IgD-negative memory B cell (primary cell): Measurements from ENCODE around the gene ARVCF. TPM values are rescaled to one million over a fixed set of nuclear protein-coding genes. Genes with fewer than 3 reads are reported as not detected.

ENCODE experiments used
- H3K27ac Mint-ChIP-seq, 3 donors: one replicate each; pipeline ENCODE4 v1.8.0; 2020 to 2022; ENCODE audit warnings: mild to moderate bottlenecking in 3 of 3, mixed read lengths in 3 of 3, moderate library complexity in 1 of 3
- H3K27me3 Mint-ChIP-seq: one replicate; pipeline ENCODE4 v1.8.0; 2021; ENCODE audit warnings: mixed read lengths
- H3K36me3 Mint-ChIP-seq: one replicate; pipeline ENCODE4 v1.8.0; 2020; ENCODE audit warnings: mild to moderate bottlenecking, mixed read lengths
- H3K4me1 Mint-ChIP-seq, 3 donors: one replicate each; pipeline ENCODE4 v1.8.0; 2020 to 2022; ENCODE audit warnings: mixed read lengths in 3 of 3, mild to moderate bottlenecking in 1 of 3
- H3K4me3 Mint-ChIP-seq, 4 donors: one replicate each; pipeline ENCODE4 v1.8.0; 2020 to 2022; ENCODE audit warnings: mild to moderate bottlenecking in 4 of 4, mixed read lengths in 4 of 4, moderate library complexity in 3 of 4
- H3K9me3 Mint-ChIP-seq, 3 donors: one replicate each; pipeline ENCODE4 v1.8.0; 2020 to 2021; ENCODE audit warnings: mixed read lengths in 3 of 3, mild to moderate bottlenecking in 1 of 3
- polyA plus RNA-seq: library from polyadenylated mRNA; unstranded; fragments of 300-500 nt; fragmentation: Illumina TruSeq; gene quantifications from one replicate; pipeline ENCODE4 v1.2.3, GENCODE V29; 2021

ARVCF gene
- polyA plus RNA-seq, 1 donor from 2014 or later: 0.16 TPM

GRCh38 chr22:20027966-20028854, 11.6 kb upstream of the ARVCF start:
- peak overlapping the region in 1 of 4 donors; percentile 62 for H3K4me3 Mint-ChIP-seq
- peaks cover 2% of the 10 kb centered on the region for H3K36me3 Mint-ChIP-seq
- H3K9me3 Mint-ChIP-seq: no peaks in the 10 kb centered on the region
- H3K27me3 Mint-ChIP-seq: no peaks in the 10 kb centered on the region
- peaks cover 7 to 34% (median 28%) of the 10 kb centered on the region in 3 donors for H3K4me1 Mint-ChIP-seq
- H3K27ac Mint-ChIP-seq: peak overlapping the region in 2 of 3 donors; percentile 9 to 82

GRCh38 chr22:20026996-20027601, 10.5 kb upstream of the ARVCF start:
- peak overlapping the region in 1 of 3 donors; percentile 78 for H3K27ac Mint-ChIP-seq
- no peaks in the 10 kb centered on the region for H3K27me3 Mint-ChIP-seq
- H3K4me3 Mint-ChIP-seq: peak overlapping the region in 2 of 4 donors; percentile 38 to 51
- no peaks in the 10 kb centered on the region for H3K9me3 Mint-ChIP-seq
- peaks cover 17 to 37% (median 33%) of the 10 kb centered on the region in 3 donors for H3K4me1 Mint-ChIP-seq
- no peaks in the 10 kb centered on the region for H3K36me3 Mint-ChIP-seq

- Mint-ChIP-seq H3K4me1 (peaks cover 21 to 34% (median 31%) of the 10 kb centered on the region in 3 donors), H3K27ac (peak overlapping the region in 2 of 3 donors; percentile 67 to 78), H3K36me3 (no peaks in the 10 kb centered on the region), H3K9me3 (no peaks in the 10 kb centered on the region), H3K27me3 (no peaks in the 10 kb centered on the region), H3K4me3 (peak overlapping the region in 2 of 4 donors; percentile 51)
Observed at GRCh38 chr22:20026204-20026908, 9.7 kb upstream of the ARVCF start.

GRCh38 chr22:20025401-20026203, 9.0 kb upstream of the ARVCF start:
- H3K4me1 Mint-ChIP-seq: peaks cover 21 to 30% (median 29%) of the 10 kb centered on the region in 3 donors
- H3K9me3 Mint-ChIP-seq: no peaks in the 10 kb centered on the region
- peak overlapping the region in 1 of 3 donors; percentile 86 for H3K27ac Mint-ChIP-seq
- H3K27me3 Mint-ChIP-seq: no peaks in the 10 kb centered on the region
- no peaks in the 10 kb centered on the region for H3K36me3 Mint-ChIP-seq
- peak overlapping the region in 1 of 4 donors; percentile 13 for H3K4me3 Mint-ChIP-seq

GRCh38 chr22:20024650-20025397, 8.2 kb upstream of the ARVCF start:
- no peaks in the 10 kb centered on the region for H3K9me3 Mint-ChIP-seq
- H3K4me3 Mint-ChIP-seq: peak overlapping the region in 2 of 4 donors; percentile 49 to 74
- peaks cover 21 to 32% (median 30%) of the 10 kb centered on the region in 3 donors for H3K4me1 Mint-ChIP-seq
- no peaks in the 10 kb centered on the region for H3K36me3 Mint-ChIP-seq
- H3K27ac Mint-ChIP-seq: peak overlapping the region in 1 of 3 donors; percentile 45
- no peaks in the 10 kb centered on the region for H3K27me3 Mint-ChIP-seq

- peak overlapping the region in 1 of 3 donors; percentile 45 for H3K27ac Mint-ChIP-seq
- H3K36me3 Mint-ChIP-seq: no peaks in the 10 kb centered on the region
- H3K27me3 Mint-ChIP-seq: no peaks in the 10 kb centered on the region
- no peaks in the 10 kb centered on the region for H3K9me3 Mint-ChIP-seq
- H3K4me1 Mint-ChIP-seq: peaks cover 21 to 30% (median 30%) of the 10 kb centered on the region in 3 donors
- peak overlapping the region in 2 of 4 donors; percentile 39 to 74 for H3K4me3 Mint-ChIP-seq
Observed at GRCh38 chr22:20024225-20024624, 7.6 kb upstream of the ARVCF start.

- Mint-ChIP-seq H3K36me3 (no peaks in the 10 kb centered on the region), H3K4me1 (peaks cover 21 to 28% (median 26%) of the 10 kb centered on the region in 3 donors), H3K27ac (peak overlapping the region in 2 of 3 donors; percentile 59 to 85), H3K4me3 (peak overlapping the region in 3 of 4 donors; percentile 83 to 97 (median 96)), H3K27me3 (no peaks in the 10 kb centered on the region), H3K9me3 (no peaks in the 10 kb centered on the region)
Observed at GRCh38 chr22:20022978-20023613, 6.5 kb upstream of the ARVCF start.

- Mint-ChIP-seq H3K9me3 (no peaks in the 10 kb centered on the region), H3K27ac (peak overlapping the region; percentile 59 to 93 (median 85)), H3K4me1 (peaks cover 21 to 30% (median 28%) of the 10 kb centered on the region in 3 donors), H3K36me3 (no peaks in the 10 kb centered on the region), H3K4me3 (peak overlapping the region; percentile 83 to 97 (median 94)), H3K27me3 (no peaks in the 10 kb centered on the region)
Observed at GRCh38 chr22:20022231-20022977, 5.8 kb upstream of the ARVCF start.

GRCh38 chr22:20021196-20022181, 4.9 kb upstream of the ARVCF start:
- peaks cover 21 to 31% (median 28%) of the 10 kb centered on the region in 3 donors for H3K4me1 Mint-ChIP-seq
- peak overlapping the region; percentile 83 to 97 (median 94) for H3K4me3 Mint-ChIP-seq
- H3K9me3 Mint-ChIP-seq: no peaks in the 10 kb centered on the region
- no peaks in the 10 kb centered on the region for H3K36me3 Mint-ChIP-seq
- H3K27me3 Mint-ChIP-seq: no peaks in the 10 kb centered on the region
- H3K27ac Mint-ChIP-seq: peak overlapping the region; percentile 78 to 93 (median 85)

GRCh38 chr22:20020533-20021195, 4.0 kb upstream of the ARVCF start, which contains the start of gene TANGO2:
TANGO2 (plus strand) TSS chr22:20021110; CDS start chr22:20036799, 15,689 bp downstream.
- H3K4me1 Mint-ChIP-seq: peaks cover 19 to 30% (median 28%) of the 10 kb centered on the region in 3 donors
- peak within 1 kb of the TSS; percentile 83 to 97 (median 94) for H3K4me3 Mint-ChIP-seq
- peak within 1 kb of the TSS; percentile 85 to 97 (median 93) for H3K27ac Mint-ChIP-seq
- no peaks in the 10 kb centered on the region for H3K27me3 Mint-ChIP-seq
- no peaks in the 10 kb centered on the region for H3K36me3 Mint-ChIP-seq
- no peaks in the 10 kb centered on the region for H3K9me3 Mint-ChIP-seq
